ENCODE data around the gene HRH3.

GRCh38 chr20:62196286-62196685 is 23.8 kb downstream of the HRH3 start:
- no peak for TF ChIP-seq CTCF (conservative IDR thresholded peaks at IDR 0.05 in 1 of 2, IDR thresholded peaks at IDR 0.05 in 1 of 2; ENCODE audit: extremely low read depth in 1 of 2, insufficient read depth in 1 of 2, low read depth in 1 of 2, low read length in 2 of 2)
- no peak for TF ChIP-seq EZH2 (IDR thresholded peaks at IDR 0.05; ENCODE audit: borderline replicate concordance, low read length)
